ENCODE results near the gene YARS1.

YARS1 gene

DNA sequence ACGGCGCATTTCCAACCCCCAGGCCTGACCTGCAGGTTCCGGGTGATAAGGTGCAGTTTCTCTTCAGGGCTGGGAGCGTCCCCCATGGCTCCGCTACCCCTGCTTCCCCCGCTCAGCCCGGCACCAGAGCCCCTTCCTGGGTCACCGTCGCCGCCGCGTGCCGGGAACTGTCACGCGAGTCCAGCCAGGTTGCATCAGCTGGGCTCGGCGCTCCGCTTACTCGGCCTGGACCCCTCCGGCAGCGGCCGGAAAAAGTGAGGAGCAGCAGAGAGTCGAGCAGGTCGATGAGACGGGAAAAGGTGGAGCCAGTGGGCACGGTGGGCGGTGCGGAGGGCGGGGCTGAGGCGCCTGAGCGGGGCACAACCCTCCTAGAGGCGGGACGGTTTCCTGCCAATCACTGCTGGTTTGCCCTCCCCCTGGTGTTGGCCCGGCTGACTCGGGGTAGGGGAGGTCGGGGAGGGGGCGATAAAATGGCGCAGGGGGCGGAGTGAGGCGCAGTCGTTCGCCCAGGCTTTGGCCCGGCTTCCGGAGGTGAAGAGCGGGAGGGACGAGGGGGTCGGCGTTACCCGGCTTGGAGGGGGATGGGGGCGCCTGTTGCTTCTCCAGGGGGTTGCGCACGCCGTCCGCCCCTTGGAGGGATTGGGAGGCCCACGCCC is at the start of gene YARS1, which contains the start of gene S100PBP:
TSS of gene YARS1 (minus strand) at position 200 of the 656 bp plus-strand sequence. CDS start at position 86, 114 bp downstream.
TSS of gene S100PBP (plus strand) at position 495 of the 656 bp plus-strand sequence. CDS start 8,447 bp downstream, outside the sequence.
- DNase-seq (ENCODE audit: low read depth in 1 of 2, low spot score in 1 of 2) = peak; percentile 100

GRCh38 chr1:32865639-32866405 is 48.7 kb upstream of the YARS1 start:
- DNase-seq (ENCODE audit: low read depth in 1 of 2, low spot score in 1 of 2) = no peak

- no peak for DNase-seq (ENCODE audit: low read depth in 1 of 2, low spot score in 1 of 2)
Observed at GRCh38 chr1:32864375-32865019, 47.3 kb upstream of the YARS1 start.

DNA sequence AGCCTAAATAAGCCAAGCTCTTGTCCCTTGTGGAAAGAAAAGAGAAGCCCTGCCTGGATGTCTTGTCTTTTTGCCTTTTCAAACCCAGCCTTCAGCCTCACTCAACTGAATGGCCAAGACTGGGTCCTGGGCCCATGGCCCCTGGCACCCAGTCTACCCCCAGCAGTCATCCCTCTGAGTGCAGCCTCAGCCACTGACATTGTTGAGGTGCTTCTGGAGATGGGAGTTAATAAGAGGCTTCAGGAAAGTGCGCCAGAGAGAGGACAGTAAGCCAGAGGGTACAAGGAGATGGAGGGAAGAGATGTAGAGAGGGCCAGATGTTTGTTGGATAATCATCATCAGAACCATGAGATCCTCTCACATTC is 46.7 kb upstream of the YARS1 start:
- DNase-seq (ENCODE audit: low read depth in 1 of 2, low spot score in 1 of 2) = no peak

- no peak for DNase-seq (ENCODE audit: low read depth in 1 of 2, low spot score in 1 of 2)
Observed at GRCh38 chr1:32863218-32863880, 46.2 kb upstream of the YARS1 start.

GRCh38 chr1:32861904-32862695 is 44.9 kb upstream of the YARS1 start:
- DNase-seq (ENCODE audit: low read depth in 1 of 2, low spot score in 1 of 2) = no peak

DNA sequence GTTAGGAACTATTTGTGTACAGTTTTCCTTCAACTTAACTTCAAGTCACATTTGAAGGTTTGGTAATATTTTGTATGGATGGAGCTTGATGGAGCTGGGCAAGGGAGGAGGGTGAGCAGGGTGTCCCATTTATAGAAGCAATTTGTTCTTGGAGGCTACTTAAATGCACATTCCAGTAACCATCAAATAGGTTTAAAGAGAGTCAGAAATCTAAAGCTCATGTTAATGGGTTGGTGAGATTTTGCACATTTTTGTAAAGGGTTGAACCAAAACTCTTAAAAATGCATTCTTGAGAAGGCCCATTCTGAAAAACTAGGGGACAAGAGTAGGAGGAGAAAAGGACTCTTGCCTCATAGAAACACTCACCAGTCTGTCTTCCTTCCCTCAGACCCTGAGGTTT is 43.4 kb upstream of the YARS1 start:
- DNase-seq (ENCODE audit: low read depth in 1 of 2, low spot score in 1 of 2) = no peak

- no peak for DNase-seq (ENCODE audit: low read depth in 1 of 2, low spot score in 1 of 2)
Observed at GRCh38 chr1:32859915-32860314, 42.8 kb upstream of the YARS1 start.

- DNase-seq (ENCODE audit: low read depth in 1 of 2, low spot score in 1 of 2) = no peak
Observed at GRCh38 chr1:32858791-32859190, 41.6 kb upstream of the YARS1 start.

- DNase-seq (ENCODE audit: low read depth in 1 of 2, low spot score in 1 of 2) = no peak
Observed at GRCh38 chr1:32858136-32858535, 41.0 kb upstream of the YARS1 start.

DNA sequence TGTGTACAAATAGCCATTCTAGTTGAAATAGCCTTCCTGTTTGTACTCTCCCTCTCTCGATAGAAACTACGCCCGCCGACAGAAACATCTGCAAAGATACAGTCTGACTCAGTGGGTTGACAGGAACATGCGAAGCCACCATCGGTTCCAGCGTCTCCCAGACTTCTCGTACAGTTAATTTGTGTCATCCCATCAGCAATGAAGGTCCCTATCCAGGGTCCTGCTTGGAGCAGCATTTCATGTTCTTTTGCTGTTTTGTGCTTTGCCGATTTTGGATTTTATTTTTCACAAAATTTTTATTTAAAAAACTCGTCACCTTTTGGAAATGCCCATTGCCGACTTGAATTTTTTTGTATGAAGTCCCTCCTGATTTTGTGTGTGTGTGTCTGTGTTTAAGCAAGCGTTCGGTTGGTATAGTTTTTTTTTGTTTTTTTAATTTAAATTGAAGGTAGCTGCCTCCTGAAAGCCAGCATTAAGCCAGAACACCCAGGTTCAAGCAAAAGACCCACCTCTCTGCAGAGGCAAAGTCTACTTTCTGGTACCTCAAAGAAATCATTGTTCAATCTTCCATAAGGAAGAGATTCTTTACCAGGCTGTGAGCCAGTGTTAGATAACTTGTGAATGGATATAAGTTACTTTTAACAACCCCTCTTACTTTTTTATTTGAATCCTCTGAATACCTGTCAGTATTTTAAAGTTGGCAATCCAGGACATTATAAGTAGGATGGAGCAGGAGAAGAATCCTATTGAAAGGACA is 38.9 kb upstream of the YARS1 start:
- no peak for DNase-seq (ENCODE audit: low read depth in 1 of 2, low spot score in 1 of 2)

DNA sequence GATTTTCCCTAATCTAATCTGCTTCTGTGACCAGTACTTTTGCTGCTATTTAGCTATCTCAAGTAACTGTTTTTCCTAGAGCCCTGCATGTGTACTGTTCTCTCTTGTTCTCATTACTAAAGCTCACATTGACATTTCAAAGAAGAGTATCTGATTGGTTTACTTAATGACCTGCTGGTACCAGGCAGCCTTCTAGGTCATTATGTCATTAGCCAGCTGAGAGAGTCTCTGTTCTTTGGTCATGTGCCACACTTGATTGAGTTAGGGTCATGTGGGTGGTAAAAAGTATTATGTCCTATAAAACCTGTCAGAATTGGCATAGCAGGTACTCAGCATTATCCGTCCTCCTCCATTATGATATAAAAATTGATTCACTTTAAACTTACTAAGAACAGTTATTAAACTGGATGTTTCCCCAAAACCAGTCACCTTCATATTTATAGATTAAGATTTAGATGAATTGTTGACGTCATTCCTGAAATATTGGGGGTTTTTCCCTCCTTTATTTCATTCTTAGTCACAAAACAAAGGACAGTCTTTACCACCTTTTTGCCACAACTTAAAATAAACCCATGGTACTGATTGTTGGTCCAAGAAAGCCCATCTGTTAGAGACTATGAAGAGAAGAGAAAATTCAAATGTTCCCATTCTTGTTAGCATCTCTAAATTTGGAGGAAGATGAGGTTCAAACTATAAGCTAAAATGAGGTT is 31.4 kb upstream of the YARS1 start:
- no peak for DNase-seq (ENCODE audit: low read depth in 1 of 2, low spot score in 1 of 2)

DNA sequence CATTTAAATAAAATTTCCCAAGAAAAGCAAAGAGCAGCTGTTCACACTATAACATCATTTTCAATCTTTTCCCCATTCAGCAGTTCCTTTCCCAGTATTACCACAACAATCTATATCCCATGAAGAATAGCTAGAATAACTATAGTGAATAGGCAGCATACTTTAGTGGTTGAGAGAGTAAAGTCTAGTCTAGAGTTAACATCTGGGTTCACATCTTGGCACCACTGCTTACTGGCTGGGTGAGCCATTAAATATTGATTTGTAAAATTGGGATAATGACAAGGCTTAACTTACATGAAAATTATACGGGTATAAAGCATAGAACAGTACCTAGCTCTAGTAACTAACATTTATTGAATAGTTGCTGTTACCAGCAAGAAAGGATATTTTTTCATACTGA is 14.7 kb upstream of the YARS1 start:
- DNase-seq (ENCODE audit: low read depth in 1 of 2, low spot score in 1 of 2) = no peak

- no peak for DNase-seq (ENCODE audit: low read depth in 1 of 2, low spot score in 1 of 2)
Observed at GRCh38 chr1:32830092-32830852, 13.1 kb upstream of the YARS1 start.

DNA sequence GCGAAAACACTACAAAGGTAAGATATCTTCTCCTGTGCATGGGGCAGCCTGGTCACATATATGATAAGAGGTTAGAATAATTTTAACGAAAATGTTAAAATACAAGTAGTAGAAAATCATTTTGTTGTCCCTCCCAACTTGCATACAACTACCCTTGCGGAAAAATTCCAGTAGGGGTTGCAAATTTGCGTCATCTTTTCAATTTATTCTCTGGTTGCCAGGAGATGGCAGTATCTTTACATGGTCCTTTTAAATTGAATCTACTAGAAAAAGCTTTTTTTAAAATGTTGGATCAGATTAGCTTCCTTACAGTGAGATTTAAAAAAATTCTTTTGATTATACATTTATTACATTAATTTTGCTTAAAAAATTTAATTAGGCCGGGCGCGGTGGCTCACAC is 11.2 kb upstream of the YARS1 start:
- no peak for DNase-seq (ENCODE audit: low read depth in 1 of 2, low spot score in 1 of 2)

- no peak for DNase-seq (ENCODE audit: low read depth in 1 of 2, low spot score in 1 of 2)
Observed at GRCh38 chr1:32825181-32825580, 8.0 kb upstream of the YARS1 start.

- no peak for DNase-seq (ENCODE audit: low read depth in 1 of 2, low spot score in 1 of 2)
Observed at GRCh38 chr1:32818804-32819541, 1.8 kb upstream of the YARS1 start.

All from activated CD4-positive, alpha-beta T cell treated with anti-CD3 and anti-CD28 coated beads, Interleukin-2, amount 50 U/mL, for 24 hours (primary cell).